Measurements from ENCODE around the gene SAMD4B. TPM values are rescaled to one million over a fixed set of nuclear protein-coding genes. Genes with fewer than 3 reads are reported as not detected.

The SAMD4B gene
- total RNA-seq, 1 experiment from 2014 or later: 80.4 TPM

DNA sequence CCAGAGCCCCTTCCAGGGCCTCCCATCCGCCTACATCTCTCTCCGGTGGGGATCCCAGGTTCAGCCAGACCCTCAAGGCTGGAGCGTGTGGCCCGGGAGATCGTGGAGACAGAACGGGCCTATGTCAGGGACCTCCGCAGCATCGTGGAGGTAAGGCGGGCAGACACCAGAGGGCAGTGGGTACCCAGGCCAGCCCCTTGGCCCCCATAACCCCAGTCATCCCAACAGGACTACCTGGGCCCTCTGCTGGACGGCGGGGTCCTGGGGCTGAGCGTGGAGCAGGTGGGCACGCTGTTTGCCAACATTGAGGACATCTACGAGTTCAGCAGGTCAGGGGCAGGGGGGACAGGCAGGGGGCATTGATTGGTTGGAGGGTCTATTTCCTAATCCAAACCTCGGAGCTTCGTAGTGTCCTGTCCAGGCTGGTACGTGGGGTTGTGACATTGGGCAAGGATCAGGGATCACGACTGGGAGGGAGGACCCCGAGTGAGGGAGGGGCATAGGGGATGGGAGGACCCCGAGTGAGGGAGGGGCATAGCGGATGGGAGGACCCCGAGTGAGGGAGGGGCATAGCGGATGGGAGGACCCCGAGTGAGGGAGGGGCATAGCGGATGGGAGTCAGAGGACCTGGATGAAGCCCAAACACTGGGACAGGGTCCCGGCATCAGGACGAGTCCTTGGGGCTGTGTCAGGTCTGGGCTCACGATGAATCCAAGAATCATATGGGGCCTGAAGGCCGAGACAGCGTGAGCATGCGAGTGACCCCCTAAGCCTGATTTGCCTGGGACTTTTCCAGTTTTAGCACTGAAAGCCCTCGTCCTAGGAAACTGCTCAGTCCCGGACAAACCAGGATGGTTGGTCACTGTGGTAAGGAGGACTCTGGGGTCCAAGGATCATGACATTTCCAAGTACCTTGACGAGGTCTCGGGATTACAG lies 73.2 kb downstream of the SAMD4B start:
- CTCF ChIA-PET: no interaction called here
- ATAC-seq: no peak
- H3K79me2 ChIP-seq (ENCODE audit: low read length): no peaks in the 10 kb centered on the region
- intact Hi-C loops (cut with micrococcal nuclease): no loop called here
- POLR2A ChIA-PET (ENCODE audit: unreplicated experiment): no interaction called here
- H3K4me2 ChIP-seq (ENCODE audit: low read length): no peak overlapping the region
- H3K27ac ChIP-seq (ENCODE audit: low read length): no peak overlapping the region
- DNase-seq: no peak
- H3K4me1 ChIP-seq (ENCODE audit: insufficient read depth, low read length): peaks cover 17% of the 10 kb centered on the region
- H3F3A ChIP-seq (ENCODE audit: low read length, unreplicated experiment): no peaks in the 10 kb centered on the region
- H3K9me2 ChIP-seq (replicated peaks; ENCODE audit: low read length): no peaks in the 10 kb centered on the region
- H3K4me3 ChIP-seq (ENCODE audit: low read length): no peak overlapping the region
- no peaks in the 10 kb centered on the region for H3K9me3 ChIP-seq (ENCODE audit: low read length)
- no TSS peak for BruUV-seq (replicated peaks)
- no peaks in the 10 kb centered on the region for H3K27me3 ChIP-seq (ENCODE audit: low read length)
- H2AFZ ChIP-seq (ENCODE audit: low read length): no peak overlapping the region
- TF ChIP-seq EZH2 (IDR thresholded peaks at IDR 0.05; ENCODE audit: low read length, unreplicated experiment) (no peak), EZH2phosphoT487 (IDR thresholded peaks at IDR 0.05; ENCODE audit: borderline replicate concordance, low read length) (no peak)
- TF ChIP-seq, protein P1, sequence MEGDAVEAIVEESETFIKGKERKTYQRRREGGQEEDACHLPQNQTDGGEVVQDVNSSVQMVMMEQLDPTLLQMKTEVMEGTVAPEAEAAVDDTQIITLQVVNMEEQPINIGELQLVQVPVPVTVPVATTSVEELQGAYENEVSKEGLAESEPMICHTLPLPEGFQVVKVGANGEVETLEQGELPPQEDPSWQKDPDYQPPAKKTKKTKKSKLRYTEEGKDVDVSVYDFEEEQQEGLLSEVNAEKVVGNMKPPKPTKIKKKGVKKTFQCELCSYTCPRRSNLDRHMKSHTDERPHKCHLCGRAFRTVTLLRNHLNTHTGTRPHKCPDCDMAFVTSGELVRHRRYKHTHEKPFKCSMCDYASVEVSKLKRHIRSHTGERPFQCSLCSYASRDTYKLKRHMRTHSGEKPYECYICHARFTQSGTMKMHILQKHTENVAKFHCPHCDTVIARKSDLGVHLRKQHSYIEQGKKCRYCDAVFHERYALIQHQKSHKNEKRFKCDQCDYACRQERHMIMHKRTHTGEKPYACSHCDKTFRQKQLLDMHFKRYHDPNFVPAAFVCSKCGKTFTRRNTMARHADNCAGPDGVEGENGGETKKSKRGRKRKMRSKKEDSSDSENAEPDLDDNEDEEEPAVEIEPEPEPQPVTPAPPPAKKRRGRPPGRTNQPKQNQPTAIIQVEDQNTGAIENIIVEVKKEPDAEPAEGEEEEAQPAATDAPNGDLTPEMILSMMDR (conservative IDR thresholded peaks at IDR 0.05; ENCODE audit: low read depth, low read length): no peak
- no peak overlapping the region for H3K9ac ChIP-seq (ENCODE audit: low read length)
- no peaks in the 10 kb centered on the region; the same call in 1 of the 2 replicates for H3K36me3 ChIP-seq (ENCODE audit: low read depth, low read length)
- no peaks in the 10 kb centered on the region for H4K20me1 ChIP-seq (ENCODE audit: low read length)

DNA sequence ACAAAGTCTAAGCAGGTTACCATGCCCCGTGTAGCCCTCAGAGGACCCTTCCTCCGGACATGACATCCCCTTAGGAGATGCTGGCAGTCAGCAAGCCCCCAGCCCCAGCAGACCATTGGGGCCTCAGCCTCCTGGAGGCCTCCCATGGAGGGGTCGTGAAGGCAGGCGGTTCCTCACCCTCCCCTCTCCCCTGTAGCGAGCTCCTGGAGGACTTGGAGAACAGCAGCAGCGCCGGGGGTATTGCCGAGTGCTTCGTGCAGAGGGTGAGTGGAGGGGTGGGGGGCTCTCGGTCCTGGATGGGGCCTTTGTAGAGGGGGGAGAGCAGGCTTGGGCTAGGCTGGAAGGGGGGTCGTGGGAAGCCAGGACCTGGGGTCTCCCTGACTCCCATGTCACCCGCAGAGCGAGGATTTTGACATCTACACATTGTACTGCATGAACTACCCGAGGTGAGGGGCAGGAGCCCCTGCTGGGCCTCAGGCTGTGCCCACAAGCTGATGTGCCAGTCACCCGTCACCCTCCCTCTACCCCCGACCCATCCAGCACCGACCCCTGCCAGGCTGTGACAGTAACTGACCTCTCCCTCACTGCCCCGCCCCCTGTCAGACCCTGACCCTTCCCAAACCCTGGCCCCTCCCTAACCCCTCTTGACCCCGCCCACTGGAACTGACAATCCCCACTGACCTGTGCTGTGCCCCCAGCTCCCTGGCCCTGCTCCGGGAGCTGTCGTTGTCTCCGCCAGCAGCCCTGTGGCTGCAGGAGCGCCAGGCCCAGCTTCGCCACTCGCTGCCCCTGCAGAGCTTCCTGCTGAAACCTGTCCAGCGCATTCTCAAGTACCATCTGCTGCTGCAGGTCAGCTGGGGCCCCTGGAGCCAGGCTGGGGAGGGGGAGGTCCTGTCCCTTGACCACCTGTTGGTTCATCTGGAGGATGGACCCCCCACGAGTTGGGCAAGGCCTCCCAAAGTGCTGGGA lies 74.2 kb downstream of the SAMD4B start:
- H3K9me3 ChIP-seq (ENCODE audit: low read length): no peaks in the 10 kb centered on the region
- no peak overlapping the region for H2AFZ ChIP-seq (ENCODE audit: low read length)
- H3K4me2 ChIP-seq (ENCODE audit: low read length): no peak overlapping the region
- no peak overlapping the region for H3K9ac ChIP-seq (ENCODE audit: low read length)
- DNase-seq: no peak
- H3K27me3 ChIP-seq (ENCODE audit: low read length): no peaks in the 10 kb centered on the region
- no peak overlapping the region for H3K4me3 ChIP-seq (ENCODE audit: low read length)
- H3K79me2 ChIP-seq (ENCODE audit: low read length): no peaks in the 10 kb centered on the region
- no peak overlapping the region for H3K27ac ChIP-seq (ENCODE audit: low read length)
- no TSS peak for BruUV-seq (replicated peaks)
- peaks cover 7% of the 10 kb centered on the region for H3K4me1 ChIP-seq (ENCODE audit: insufficient read depth, low read length)
- CTCF ChIA-PET: interaction anchor here (0.6 kb wide), 1 partner anchor 185 kb away, joined by 10 read pairs; no protein-coding TSS in a partner anchor
- no peaks in the 10 kb centered on the region for H3K9me2 ChIP-seq (replicated peaks; ENCODE audit: low read length)
- TF ChIP-seq, protein P1 (conservative IDR thresholded peaks at IDR 0.05; ENCODE audit: low read depth, low read length): no peak
- TF ChIP-seq EZH2phosphoT487 (IDR thresholded peaks at IDR 0.05; ENCODE audit: borderline replicate concordance, low read length) (no peak), EZH2 (IDR thresholded peaks at IDR 0.05; ENCODE audit: low read length, unreplicated experiment) (no peak)
- POLR2A ChIA-PET (ENCODE audit: unreplicated experiment): no interaction called here
- H3K36me3 ChIP-seq (ENCODE audit: low read depth, low read length): no peaks in the 10 kb centered on the region; the same call in 1 of the 2 replicates
- no peaks in the 10 kb centered on the region for H3F3A ChIP-seq (ENCODE audit: low read length, unreplicated experiment)
- ATAC-seq: no peak
- intact Hi-C loops (cut with micrococcal nuclease): no loop called here
- H4K20me1 ChIP-seq (ENCODE audit: low read length): no peaks in the 10 kb centered on the region

Measured in PC-3 (cell line).